Testis (tissue), 2 donors: ENCODE data around the gene KCTD5.

ENCODE experiments used
- CTCF ChIP-seq, 3 experiments: fragments of 450-650 bp in 2 of 3; fragments of 200-600 bp in 1 of 3; sonication (generic) in 1 of 3; IDR thresholded peaks; one replicate each; pipeline ENCODE4 v1.5.1; 2016 to 2019; ENCODE audit warnings: antibody characterized with exemption in 3 of 3, mild to moderate bottlenecking in 2 of 3, moderate library complexity in 1 of 3
- POLR2A ChIP-seq: fragments of 450-650 bp; IDR thresholded peaks from one replicate; pipeline ENCODE4 v1.6.1; 2017; ENCODE audit warnings: antibody characterized with exemption, mild to moderate bottlenecking, moderate library complexity

- TF ChIP-seq CTCF (IDR thresholded peaks at IDR 0.05) = no peak
- no peak for TF ChIP-seq POLR2A
These were observed 33.9 kb downstream of the KCTD5 start for GRCh38 chr16:2715966-2716885.
